Germinal center (tissue), 1 donor: Measurements from ENCODE around the gene PCYT2.

Experiments used
- DNase-seq: peaks from one replicate; pipeline ENCODE4 v3.0.0; 2012; ENCODE audit warnings: mixed read lengths, low spot score

PCYT2 gene

GRCh38 chr17:81912441-81913309 lies 1.5 kb upstream of the PCYT2 start:
- no peak for DNase-seq

GRCh38 chr17:81911969-81912368 lies 770 bp upstream of the PCYT2 start:
- no peak for DNase-seq

- DNase-seq, result no peak
Observed at GRCh38 chr17:81910840-81911276, 341 bp downstream of the PCYT2 start.

- no peak for DNase-seq
Observed at GRCh38 chr17:81909966-81910839, 996 bp downstream of the PCYT2 start.

GRCh38 chr17:81909231-81909630 lies 2.0 kb downstream of the PCYT2 start:
- DNase-seq, result no peak

GRCh38 chr17:81908793-81909192 lies 2.4 kb downstream of the PCYT2 start:
- DNase-seq, result no peak

GRCh38 chr17:81907219-81908145 lies 3.7 kb downstream of the PCYT2 start:
- no peak for DNase-seq

GRCh38 chr17:81906476-81907218 lies 4.6 kb downstream of the PCYT2 start:
- DNase-seq, result no peak

GRCh38 chr17:81905993-81906392 lies 5.2 kb downstream of the PCYT2 start:
- no peak for DNase-seq

GRCh38 chr17:81905424-81905875 lies 5.7 kb downstream of the PCYT2 start:
- DNase-seq, result no peak

- no peak for DNase-seq
Observed at GRCh38 chr17:81904600-81905423, 6.4 kb downstream of the PCYT2 start.

- no peak for DNase-seq
Observed at GRCh38 chr17:81903896-81904599, 7.2 kb downstream of the PCYT2 start.

GRCh38 chr17:81903415-81903831 lies 7.8 kb downstream of the PCYT2 start:
- no peak for DNase-seq

- no peak for DNase-seq
Observed at GRCh38 chr17:81902653-81903414, 8.4 kb downstream of the PCYT2 start.

GRCh38 chr17:81902023-81902652 lies 9.1 kb downstream of the PCYT2 start, which contains the start of gene NPB:
Gene NPB (plus strand): TSS chr17:81902238. CDS start chr17:81902278, 40 bp downstream.
- DNase-seq, result no peak

- no peak for DNase-seq
Observed at GRCh38 chr17:81901167-81902022, 9.8 kb downstream of the PCYT2 start.

GRCh38 chr17:81900181-81900820 lies 10.9 kb downstream of the PCYT2 start:
- DNase-seq, result no peak
